Stomach (tissue), 9 donors: Measurements from ENCODE around the gene SPAG16. TPM values are rescaled to one million over a fixed set of nuclear protein-coding genes. Genes with fewer than 3 reads are reported as not detected.

Experiments
- DNase-seq, 2 donors: peaks; one replicate each; pipeline versions ENCODE4 v3.0.0 to v3.0.0-alpha.2; 2013 to 2019
- H3K27ac ChIP-seq, 5 donors: fragments of 200-600 bp in 4 of 5; sonication (generic) in 4 of 5; one replicate each; pipeline ENCODE4 v1.5.1; 2013 to 2019; ENCODE audit warnings: mild to moderate bottlenecking in 1 of 5, moderate library complexity in 1 of 5
- H3K27me3 ChIP-seq, 3 donors: fragments of 200-600 bp; sonication (generic); one replicate each; pipeline ENCODE4 v1.5.1; 2017 to 2019; ENCODE audit warnings: mixed run types in 1 of 3
- H3K36me3 ChIP-seq, 4 donors: fragments of 200-600 bp; sonication (generic); 1 replicate in 3 of 4; 2 replicates in 1 of 4; pipeline ENCODE4 v1.5.1; 2016 to 2019
- H3K4me1 ChIP-seq, 4 donors: fragments of 200-600 bp; sonication (generic); one replicate each; pipeline ENCODE4 v1.5.1; 2016 to 2019
- H3K4me3 ChIP-seq, 4 donors: fragments of 200-600 bp; sonication (generic) in 3 of 4; one replicate each; pipeline ENCODE4 v1.5.1; 2016 to 2019; ENCODE audit warnings: mild to moderate bottlenecking in 1 of 4
- H3K9me3 ChIP-seq, 4 donors: fragments of 200-600 bp; sonication (generic); one replicate each; pipeline ENCODE4 v1.5.1; 2016 to 2019
- EP300 ChIP-seq: sonication (generic); formaldehyde crosslinking; IDR thresholded peaks from one replicate; pipeline ENCODE4 v1.6.1; 2017; ENCODE audit warnings: antibody characterized with exemption
- POLR2A ChIP-seq, 4 donors: fragments of 450-650 bp; IDR thresholded peaks; one replicate each; pipeline ENCODE4 v1.6.1; 2016; ENCODE audit warnings: antibody characterized with exemption in 4 of 4, control low read depth in 2 of 4, mild to moderate bottlenecking in 1 of 4, moderate library complexity in 1 of 4
- POLR2AphosphoS5 ChIP-seq, 3 donors: sonication (generic); formaldehyde crosslinking; IDR thresholded peaks; one replicate each; pipeline ENCODE4 v1.6.1; 2016; ENCODE audit warnings: antibody characterized with exemption in 3 of 3
- WGBS, 5 donors: extraction: QIAGEN DNeasy Blood & Tissue Kit in 3 of 5; methylation state at CpG; one replicate each; pipeline versions ENCODE4 v1.1.5 to v1.1.7; 2013 to 2018; 5-methylcytosine and 5-hydroxymethylcytosine counted together
- intact Hi-C: fragments of 100-400 bp; cut with DNase I; formaldehyde crosslinking; loops from one replicate; pipeline ENCODE4 v1.15.1; 2023; ENCODE audit warnings: low total_unique reads
- polyA plus RNA-seq, 3 donors: library from polyadenylated mRNA; stranded (reverse); fragments of 200-250 nt; gene quantifications; one replicate each; pipeline ENCODE4 v1.2.3, GENCODE V29; 2013
- total RNA-seq, 5 donors: library from RNA; depleted of rRNA; stranded (reverse); fragments of >200 nt; gene quantifications; one replicate each; pipeline versions ENCODE4 v1.1.0 to v1.2.3, GENCODE V29; 2014 to 2016
- TF ChIP-seq, protein P1 (sequence below), 7 experiments: fragments of 450-650 bp in 4 of 7; fragments of 200-600 bp in 3 of 7; sonication (generic) in 3 of 7; IDR thresholded peaks; one replicate each; pipeline ENCODE4 v1.5.1; 2016 to 2019; ENCODE audit warnings: antibody characterized with exemption in 7 of 7, control low read depth in 2 of 7, mild to moderate bottlenecking in 1 of 7
- donor health status: healthy with polysubstance abuse.
- donor health status: Bipolar disorder and iron deficiency.
- donor health status: healthy.

The SPAG16 gene
- total and polyA plus RNA-seq, 8 donors, result 16.0 to 137 (median 34.4) TPM

DNA sequence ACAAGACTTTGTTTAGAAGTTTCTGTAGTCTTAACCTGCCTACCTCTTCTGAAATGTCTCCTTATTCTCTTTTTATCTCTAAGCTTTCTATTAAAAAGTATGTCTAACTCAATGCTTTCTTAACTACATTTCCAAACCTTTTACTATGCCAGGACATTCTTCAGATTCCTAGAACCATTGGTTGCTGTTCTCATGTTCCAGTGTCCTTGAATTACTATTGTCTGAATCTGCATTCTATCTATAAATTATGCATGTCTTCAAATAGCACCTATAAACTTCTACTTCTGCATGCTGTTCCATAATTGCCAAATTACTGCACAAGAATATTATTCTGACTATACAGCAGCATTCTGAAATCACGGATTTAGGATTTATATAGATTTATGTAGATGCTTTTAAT, 960.6 kb downstream of the SPAG16 start:
- H3K36me3 ChIP-seq, result no peaks in the 10 kb centered on the region
- no peak overlapping the region for H3K4me3 ChIP-seq
- TF ChIP-seq EP300 (no peak), POLR2A (IDR thresholded peaks at IDR 0.05) (no peak), POLR2AphosphoS5 (IDR thresholded peaks at IDR 0.05) (no peak)
- TF ChIP-seq, protein P1, sequence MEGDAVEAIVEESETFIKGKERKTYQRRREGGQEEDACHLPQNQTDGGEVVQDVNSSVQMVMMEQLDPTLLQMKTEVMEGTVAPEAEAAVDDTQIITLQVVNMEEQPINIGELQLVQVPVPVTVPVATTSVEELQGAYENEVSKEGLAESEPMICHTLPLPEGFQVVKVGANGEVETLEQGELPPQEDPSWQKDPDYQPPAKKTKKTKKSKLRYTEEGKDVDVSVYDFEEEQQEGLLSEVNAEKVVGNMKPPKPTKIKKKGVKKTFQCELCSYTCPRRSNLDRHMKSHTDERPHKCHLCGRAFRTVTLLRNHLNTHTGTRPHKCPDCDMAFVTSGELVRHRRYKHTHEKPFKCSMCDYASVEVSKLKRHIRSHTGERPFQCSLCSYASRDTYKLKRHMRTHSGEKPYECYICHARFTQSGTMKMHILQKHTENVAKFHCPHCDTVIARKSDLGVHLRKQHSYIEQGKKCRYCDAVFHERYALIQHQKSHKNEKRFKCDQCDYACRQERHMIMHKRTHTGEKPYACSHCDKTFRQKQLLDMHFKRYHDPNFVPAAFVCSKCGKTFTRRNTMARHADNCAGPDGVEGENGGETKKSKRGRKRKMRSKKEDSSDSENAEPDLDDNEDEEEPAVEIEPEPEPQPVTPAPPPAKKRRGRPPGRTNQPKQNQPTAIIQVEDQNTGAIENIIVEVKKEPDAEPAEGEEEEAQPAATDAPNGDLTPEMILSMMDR (IDR thresholded peaks at IDR 0.05), result no peak
- H3K27me3 ChIP-seq, result no peaks in the 10 kb centered on the region
- 64 to 80% (median 70%) methylated on average over 1 of the region's 1 CpG for WGBS, 5 donors
- no peaks in the 10 kb centered on the region for H3K9me3 ChIP-seq
- no peak overlapping the region for H3K27ac ChIP-seq
- intact Hi-C loops, result no loop called here
- DNase-seq, result no peak
- H3K4me1 ChIP-seq, result no peaks in the 10 kb centered on the region

DNA sequence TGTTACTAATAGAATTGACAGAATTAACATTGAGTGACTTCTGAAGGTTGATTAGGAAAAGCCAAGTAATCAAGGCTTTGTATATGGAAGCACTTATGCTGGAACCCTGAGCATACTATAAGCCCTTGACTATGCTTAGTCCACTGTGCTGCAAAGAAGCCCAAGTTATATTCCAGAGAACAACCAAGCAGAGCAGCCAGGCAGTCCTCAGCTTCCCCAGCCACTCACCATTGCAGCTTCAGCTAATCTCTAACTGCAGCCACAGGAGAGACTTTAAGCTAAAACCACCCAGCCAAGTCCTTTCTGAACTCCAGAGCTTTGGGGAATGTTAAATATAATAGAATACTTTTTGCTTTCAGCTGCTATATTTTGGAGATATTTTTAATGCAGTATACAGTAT, 962.2 kb downstream of the SPAG16 start:
- Histone ChIP-seq H3K4me3 (no peak overlapping the region), H3K9me3 (no peaks in the 10 kb centered on the region), H3K27ac (no peak overlapping the region), H3K36me3 (no peaks in the 10 kb centered on the region), H3K4me1 (no peaks in the 10 kb centered on the region), H3K27me3 (no peaks in the 10 kb centered on the region)
- intact Hi-C loops, result no loop called here
- DNase-seq, result no peak
- TF ChIP-seq EP300 (no peak), POLR2AphosphoS5 (IDR thresholded peaks at IDR 0.05) (no peak), POLR2A (IDR thresholded peaks at IDR 0.05) (no peak)
- TF ChIP-seq, protein P1 (IDR thresholded peaks at IDR 0.05), result no peak

DNA sequence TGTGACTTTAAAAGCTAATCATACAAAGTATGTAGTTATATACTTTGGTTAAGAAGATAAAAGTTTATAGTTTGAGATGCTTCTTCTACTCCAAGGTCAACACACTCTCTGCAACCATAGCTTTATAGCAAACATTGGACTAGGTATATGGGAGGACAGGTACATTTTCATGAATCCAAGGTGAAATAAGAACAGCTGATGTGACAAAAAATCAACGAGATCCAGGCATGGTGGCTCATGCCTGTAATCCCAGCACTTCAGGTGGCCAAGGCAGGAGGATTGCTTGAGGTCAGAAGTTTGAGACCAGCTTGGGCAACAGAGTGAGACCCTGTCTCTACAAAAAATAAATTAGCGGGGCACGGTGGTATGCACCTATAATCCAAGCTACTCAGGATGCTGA, 963.3 kb downstream of the SPAG16 start:
- no peaks in the 10 kb centered on the region for H3K4me1 ChIP-seq
- no peak for DNase-seq
- no peaks in the 10 kb centered on the region for H3K9me3 ChIP-seq
- H3K27me3 ChIP-seq, result no peaks in the 10 kb centered on the region
- no peak for TF ChIP-seq EP300
- TF ChIP-seq, protein P1 (IDR thresholded peaks at IDR 0.05), result no peak
- TF ChIP-seq POLR2AphosphoS5 (IDR thresholded peaks at IDR 0.05), result no peak
- TF ChIP-seq POLR2A (IDR thresholded peaks at IDR 0.05), result no peak
- 83 to 91% (median 87%) methylated on average over 3 of the region's 3 CpGs for WGBS, 5 donors
- intact Hi-C loops, result no loop called here
- H3K27ac ChIP-seq, result no peak overlapping the region
- no peaks in the 10 kb centered on the region for H3K36me3 ChIP-seq
- H3K4me3 ChIP-seq, result no peak overlapping the region

DNA sequence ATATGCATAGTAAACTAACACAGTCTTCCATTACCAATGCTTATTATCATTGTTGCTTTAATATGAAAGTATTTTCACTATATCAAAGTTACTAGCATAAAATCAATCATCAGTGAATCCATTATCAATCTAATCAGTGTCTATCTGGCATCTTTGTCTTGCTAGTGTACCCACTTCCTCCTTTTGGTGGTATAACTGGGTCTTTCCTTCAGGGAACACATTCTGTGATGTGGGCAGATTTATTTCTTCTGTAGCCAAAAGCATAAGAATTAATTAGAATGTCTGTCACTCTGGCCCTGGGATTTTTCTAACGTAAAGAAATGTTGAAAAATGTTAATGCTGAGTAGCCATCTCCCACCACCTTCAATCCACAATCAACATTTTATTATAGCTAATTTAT, 970.8 kb downstream of the SPAG16 start:
- intact Hi-C loops, result no loop called here
- no peaks in the 10 kb centered on the region for H3K36me3 ChIP-seq
- TF ChIP-seq, protein P1 (IDR thresholded peaks at IDR 0.05), result no peak
- TF ChIP-seq POLR2AphosphoS5 (IDR thresholded peaks at IDR 0.05), result no peak
- TF ChIP-seq EP300, result no peak
- TF ChIP-seq POLR2A (IDR thresholded peaks at IDR 0.05), result no peak
- no peaks in the 10 kb centered on the region for H3K4me1 ChIP-seq
- WGBS, 5 donors, result 50 to 77% (median 63%) methylated on average over 1 of the region's 1 CpG
- H3K9me3 ChIP-seq, result no peaks in the 10 kb centered on the region
- no peak overlapping the region for H3K27ac ChIP-seq
- no peaks in the 10 kb centered on the region for H3K27me3 ChIP-seq
- no peak for DNase-seq
- no peak overlapping the region for H3K4me3 ChIP-seq
